Measurements from ENCODE around the gene CFAP73. TPM values are rescaled to one million over a fixed set of nuclear protein-coding genes. Genes with fewer than 3 reads are reported as not detected.

CFAP73 gene
- total RNA-seq, 1 donor from 2014 or later = not detected

DNA sequence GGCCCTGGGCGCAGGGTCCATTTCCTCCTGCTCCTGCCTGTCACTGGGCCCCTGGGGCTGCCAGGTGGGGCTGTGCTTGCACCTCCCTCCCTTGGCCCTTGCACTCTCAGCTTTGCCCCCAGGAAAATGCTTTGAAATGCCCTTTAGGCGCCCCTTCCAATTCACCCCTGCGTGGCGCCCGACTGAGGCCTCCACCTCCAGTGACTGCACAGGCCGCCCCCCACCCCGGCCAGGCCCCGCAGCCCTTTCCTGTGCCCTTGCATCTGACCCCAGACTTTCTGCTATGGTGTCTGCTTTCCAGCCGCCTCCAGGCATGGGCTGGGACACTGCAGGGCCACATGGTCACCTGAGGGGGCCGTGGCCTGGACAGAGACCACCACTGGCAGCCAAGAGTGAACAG lies 18.3 kb downstream of the CFAP73 start:
- Mint-ChIP-seq H3K9me3 (ENCODE audit: low read depth) (no peaks in the 10 kb centered on the region), H3K4me3 (ENCODE audit: unreplicated experiment) (no peak overlapping the region)

DNA sequence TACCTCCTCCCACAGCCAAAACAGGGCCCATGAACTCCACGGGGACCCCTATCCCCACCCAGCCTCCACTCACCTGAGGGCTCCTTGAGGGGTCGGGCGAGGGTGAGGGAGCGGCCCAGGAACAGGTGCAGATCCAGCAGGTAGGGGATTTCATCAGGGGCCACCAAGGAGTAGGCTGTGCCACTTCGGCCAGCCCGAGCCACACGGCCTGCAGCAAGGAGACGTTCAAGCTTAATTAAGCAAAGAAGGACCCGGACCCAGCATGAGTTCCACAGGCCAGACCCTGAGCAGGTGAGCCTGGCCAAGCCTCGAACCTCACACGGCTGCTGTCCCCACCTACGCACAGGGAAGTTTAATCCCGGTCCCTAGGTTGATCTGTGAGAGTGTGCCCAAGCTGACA lies 20.2 kb downstream of the CFAP73 start:
- Mint-ChIP-seq H3K4me1 (ENCODE audit: low read depth) (no peaks in the 10 kb centered on the region), H3K27ac (ENCODE audit: unreplicated experiment) (no peak overlapping the region), H3K4me3 (ENCODE audit: unreplicated experiment) (no peak overlapping the region), H3K36me3 (ENCODE audit: low read depth) (peaks cover 37% of the 10 kb centered on the region), H3K9me3 (ENCODE audit: low read depth) (no peaks in the 10 kb centered on the region), H3K27me3 (ENCODE audit: low read depth) (no peaks in the 10 kb centered on the region)
- no peak for DNase-seq (ENCODE audit: low spot score)
- TF ChIP-seq, protein P1, sequence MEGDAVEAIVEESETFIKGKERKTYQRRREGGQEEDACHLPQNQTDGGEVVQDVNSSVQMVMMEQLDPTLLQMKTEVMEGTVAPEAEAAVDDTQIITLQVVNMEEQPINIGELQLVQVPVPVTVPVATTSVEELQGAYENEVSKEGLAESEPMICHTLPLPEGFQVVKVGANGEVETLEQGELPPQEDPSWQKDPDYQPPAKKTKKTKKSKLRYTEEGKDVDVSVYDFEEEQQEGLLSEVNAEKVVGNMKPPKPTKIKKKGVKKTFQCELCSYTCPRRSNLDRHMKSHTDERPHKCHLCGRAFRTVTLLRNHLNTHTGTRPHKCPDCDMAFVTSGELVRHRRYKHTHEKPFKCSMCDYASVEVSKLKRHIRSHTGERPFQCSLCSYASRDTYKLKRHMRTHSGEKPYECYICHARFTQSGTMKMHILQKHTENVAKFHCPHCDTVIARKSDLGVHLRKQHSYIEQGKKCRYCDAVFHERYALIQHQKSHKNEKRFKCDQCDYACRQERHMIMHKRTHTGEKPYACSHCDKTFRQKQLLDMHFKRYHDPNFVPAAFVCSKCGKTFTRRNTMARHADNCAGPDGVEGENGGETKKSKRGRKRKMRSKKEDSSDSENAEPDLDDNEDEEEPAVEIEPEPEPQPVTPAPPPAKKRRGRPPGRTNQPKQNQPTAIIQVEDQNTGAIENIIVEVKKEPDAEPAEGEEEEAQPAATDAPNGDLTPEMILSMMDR (IDR thresholded peaks at IDR 0.05) = no peak

More for the DNA sequence above, 18.3 kb downstream of the CFAP73 start:
- Mint-ChIP-seq H3K27ac (ENCODE audit: unreplicated experiment) (no peak overlapping the region), H3K27me3 (ENCODE audit: low read depth) (no peaks in the 10 kb centered on the region), H3K36me3 (ENCODE audit: low read depth) (peaks cover 39% of the 10 kb centered on the region), H3K4me1 (ENCODE audit: low read depth) (no peaks in the 10 kb centered on the region)
- TF ChIP-seq, protein P1 (IDR thresholded peaks at IDR 0.05) = no peak
- no peak for DNase-seq (ENCODE audit: low spot score)

DNA sequence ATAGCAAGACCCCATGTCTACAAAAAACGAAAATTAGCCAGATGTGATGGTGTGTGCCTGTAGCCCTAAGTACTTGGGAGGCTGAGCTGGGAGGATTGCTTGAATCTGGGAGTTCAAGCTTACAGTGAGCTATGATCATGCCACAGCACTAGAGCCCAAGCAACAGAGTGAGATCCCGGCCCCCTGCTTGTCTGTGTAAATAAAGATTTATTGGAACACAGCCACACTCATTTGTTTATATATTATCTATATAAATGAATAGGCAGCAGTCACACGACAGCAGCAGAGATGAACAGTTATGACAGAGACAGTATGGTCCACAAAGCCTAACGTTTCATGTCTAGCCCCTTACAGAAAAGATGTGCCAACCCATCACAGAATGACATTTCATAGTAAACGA lies 20.9 kb downstream of the CFAP73 start:
- H3K9me3 Mint-ChIP-seq (ENCODE audit: low read depth) = no peaks in the 10 kb centered on the region
- H3K4me1 Mint-ChIP-seq (ENCODE audit: low read depth) = no peaks in the 10 kb centered on the region
- TF ChIP-seq, protein P1 (IDR thresholded peaks at IDR 0.05) = no peak
- DNase-seq (ENCODE audit: low spot score) = no peak
- H3K4me3 Mint-ChIP-seq (ENCODE audit: unreplicated experiment) = no peak overlapping the region
- H3K27me3 Mint-ChIP-seq (ENCODE audit: low read depth) = no peaks in the 10 kb centered on the region
- H3K36me3 Mint-ChIP-seq (ENCODE audit: low read depth) = peaks cover 38% of the 10 kb centered on the region
- H3K27ac Mint-ChIP-seq (ENCODE audit: unreplicated experiment) = no peak overlapping the region

DNA sequence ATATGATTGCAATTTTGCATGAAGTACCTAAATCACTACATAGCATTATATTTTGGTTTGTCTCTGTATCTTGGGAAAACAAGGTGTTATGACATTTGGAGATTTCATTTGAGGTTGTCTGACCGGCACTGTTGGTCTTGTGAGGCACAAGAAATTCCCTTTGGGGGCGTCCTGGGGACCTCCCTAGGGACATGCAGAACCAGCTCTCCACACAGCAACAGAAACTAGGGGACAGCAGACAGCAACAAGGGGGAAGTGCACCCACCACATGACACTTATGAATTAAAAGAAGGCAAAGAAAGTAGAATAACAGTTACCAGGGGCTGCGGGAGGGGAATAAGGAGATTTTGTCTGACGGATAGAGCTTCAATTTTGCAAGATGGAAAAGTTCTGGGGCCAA lies 21.4 kb downstream of the CFAP73 start:
- Mint-ChIP-seq H3K9me3 (ENCODE audit: low read depth) (no peaks in the 10 kb centered on the region), H3K4me1 (ENCODE audit: low read depth) (no peaks in the 10 kb centered on the region), H3K27ac (ENCODE audit: unreplicated experiment) (no peak overlapping the region), H3K36me3 (ENCODE audit: low read depth) (peaks cover 36% of the 10 kb centered on the region), H3K4me3 (ENCODE audit: unreplicated experiment) (no peak overlapping the region), H3K27me3 (ENCODE audit: low read depth) (no peaks in the 10 kb centered on the region)
- no peak for DNase-seq (ENCODE audit: low spot score)
- TF ChIP-seq, protein P1 (IDR thresholded peaks at IDR 0.05) = no peak

DNA sequence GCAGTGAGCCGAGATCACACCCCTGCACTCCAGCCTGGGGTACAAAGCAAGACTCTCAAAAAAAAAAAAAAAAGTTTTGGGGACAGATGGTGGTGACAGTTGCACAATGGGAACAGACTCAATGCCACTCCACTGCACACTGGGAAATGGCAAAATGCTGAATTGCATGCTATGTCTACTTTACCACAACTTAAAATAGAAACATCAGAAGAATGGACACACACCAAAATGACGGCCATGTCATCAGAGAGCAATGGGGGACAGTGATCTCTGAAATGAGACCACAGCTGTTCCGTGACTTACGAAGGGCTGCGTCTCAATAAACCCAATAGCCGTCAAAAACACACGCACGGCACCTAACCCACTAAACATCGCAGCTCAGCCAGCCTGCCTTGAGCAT lies 22.0 kb downstream of the CFAP73 start:
- Mint-ChIP-seq H3K9me3 (ENCODE audit: low read depth) (no peaks in the 10 kb centered on the region), H3K27me3 (ENCODE audit: low read depth) (no peaks in the 10 kb centered on the region), H3K4me1 (ENCODE audit: low read depth) (no peaks in the 10 kb centered on the region), H3K27ac (ENCODE audit: unreplicated experiment) (no peak overlapping the region), H3K36me3 (ENCODE audit: low read depth) (peaks cover 35% of the 10 kb centered on the region), H3K4me3 (ENCODE audit: unreplicated experiment) (no peak overlapping the region)
- TF ChIP-seq, protein P1 (IDR thresholded peaks at IDR 0.05) = no peak
- DNase-seq (ENCODE audit: low spot score) = no peak

All from chondrocyte (in vitro differentiated cells).